HUES6 (cell line): Measurements from ENCODE around the gene PRM3.

Experiments
- H3K27ac ChIP-seq: 2 replicates; pipeline ENCODE4 v1.7.0; 2013; ENCODE audit warnings: low read depth, mild to moderate bottlenecking, low read length, inconsistent platforms
- H3K27me3 ChIP-seq: 2 replicates; pipeline ENCODE4 v1.6.1; 2013; ENCODE audit warnings: low read length; ENCODE audit not compliant: control insufficient read depth, insufficient read depth
- H3K36me3 ChIP-seq: 2 replicates; pipeline ENCODE4 v1.6.1; 2013; ENCODE audit warnings: low read length; ENCODE audit not compliant: control insufficient read depth, insufficient read depth
- H3K4me1 ChIP-seq: 2 replicates; pipeline ENCODE4 v1.6.1; 2013; ENCODE audit warnings: low read length; ENCODE audit not compliant: control insufficient read depth, insufficient read depth
- H3K4me3 ChIP-seq: 2 replicates; pipeline ENCODE4 v1.5.1; 2013; ENCODE audit warnings: low read depth, low read length
- H3K9ac ChIP-seq: one replicate; pipeline ENCODE4 v1.6.1; 2013; ENCODE audit warnings: mild to moderate bottlenecking, low read length
- H3K9me3 ChIP-seq: 2 replicates; pipeline ENCODE4 v1.6.1; 2013; ENCODE audit warnings: low read depth, low read length; ENCODE audit not compliant: control insufficient read depth, insufficient read depth

PRM3 gene

GRCh38 chr16:11224894-11225676, 48.3 kb downstream of the PRM3 start:
- Histone ChIP-seq H3K36me3 (no peaks in the 10 kb centered on the region), H3K4me3 (no peak overlapping the region), H3K27ac (no peak overlapping the region), H3K9ac (no peak overlapping the region), H3K27me3 (no peaks in the 10 kb centered on the region), H3K4me1 (peaks cover 7% of the 10 kb centered on the region; the same call in 1 of the 2 replicates), H3K9me3 (no peaks in the 10 kb centered on the region)

- Histone ChIP-seq H3K9me3 (peaks cover under 1% of the 10 kb centered on the region), H3K4me1 (peaks cover 7% of the 10 kb centered on the region; the same call in 1 of the 2 replicates), H3K36me3 (no peaks in the 10 kb centered on the region), H3K9ac (no peak overlapping the region), H3K27ac (no peak overlapping the region), H3K27me3 (no peaks in the 10 kb centered on the region), H3K4me3 (no peak overlapping the region)
These were observed 49.1 kb downstream of the PRM3 start for GRCh38 chr16:11224096-11224893.
